NCI-H1092 treated with DMSO at 0.1 percent for 48 hours (cell line): ENCODE data around the gene PTPN14.

Source experiments
- DNase-seq: peaks from one replicate; lab custom pipeline; 2025; lab: John Stamatoyannopoulos, UW

PTPN14 gene

GRCh38 chr1:214427871-214428277, 123.5 kb downstream of the PTPN14 start:
- DNase-seq, result no peak

DNA sequence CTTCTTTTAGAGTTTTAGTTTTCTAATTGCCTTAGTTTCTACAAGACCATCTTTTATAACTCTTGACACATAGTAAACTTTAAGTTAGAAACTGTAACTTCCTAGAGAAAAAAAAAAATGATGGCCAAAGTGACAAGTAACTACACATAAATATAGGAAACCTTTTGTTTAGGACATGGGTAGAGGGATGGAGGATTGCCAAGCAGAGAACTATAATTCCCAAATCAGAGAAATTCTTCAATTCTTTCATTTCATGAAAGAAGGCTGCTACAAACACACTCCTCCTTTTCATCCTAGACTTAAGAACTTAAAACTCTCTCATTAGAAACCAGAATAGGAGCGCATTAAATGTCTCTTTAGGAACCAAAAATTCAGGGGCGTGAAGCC, 125.0 kb downstream of the PTPN14 start:
- DNase-seq, result no peak

- DNase-seq, result no peak
These were observed 125.5 kb downstream of the PTPN14 start for GRCh38 chr1:214425716-214426425.

- DNase-seq, result no peak
These were observed 126.3 kb downstream of the PTPN14 start for GRCh38 chr1:214425101-214425500.

DNA sequence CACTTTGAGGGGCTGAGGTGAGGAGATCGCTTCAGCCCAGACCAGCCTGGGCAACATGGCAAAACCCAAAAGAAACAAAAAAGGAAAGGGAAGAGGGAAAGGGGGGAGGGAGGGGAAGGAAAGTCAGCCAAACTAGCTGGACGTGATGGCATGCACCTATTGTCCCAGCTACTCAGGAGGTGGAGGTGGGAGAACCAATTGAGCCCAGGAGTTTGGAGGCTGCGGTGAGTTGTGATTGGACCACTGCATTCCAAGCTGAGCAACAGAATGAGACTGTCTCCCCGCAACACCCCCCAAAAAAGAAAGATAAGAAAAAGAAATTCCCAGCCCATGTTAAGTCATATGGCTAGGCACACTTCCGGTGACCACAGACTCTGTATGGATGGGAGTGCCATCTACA, 128.4 kb downstream of the PTPN14 start:
- no peak for DNase-seq

DNA sequence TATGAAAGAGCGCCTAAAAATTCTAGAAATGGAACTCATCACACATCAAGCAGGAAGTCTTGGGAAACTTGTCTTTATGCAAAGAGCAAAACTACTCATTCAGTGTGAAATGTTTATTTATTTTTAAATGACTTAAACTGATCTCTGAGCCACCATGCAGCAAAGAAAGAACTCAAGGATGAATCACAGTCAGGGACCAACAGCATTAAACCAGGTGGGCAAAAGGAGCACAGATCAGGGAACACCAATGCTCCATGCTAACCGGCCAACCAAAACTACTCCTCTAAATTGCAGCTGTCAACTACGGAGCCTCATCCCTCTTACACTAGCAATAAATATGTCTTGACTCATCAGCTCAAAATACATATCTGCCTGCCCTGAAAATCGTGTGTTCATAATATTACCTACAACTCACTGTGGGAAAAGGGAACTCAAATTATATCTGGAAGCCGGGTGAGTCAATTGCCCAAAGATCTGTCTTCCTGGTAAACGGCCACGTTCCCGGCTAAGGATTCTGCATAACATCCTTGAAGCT, 129.2 kb downstream of the PTPN14 start:
- DNase-seq, result no peak

GRCh38 chr1:214420833-214421232, 130.6 kb downstream of the PTPN14 start:
- no peak for DNase-seq

DNA sequence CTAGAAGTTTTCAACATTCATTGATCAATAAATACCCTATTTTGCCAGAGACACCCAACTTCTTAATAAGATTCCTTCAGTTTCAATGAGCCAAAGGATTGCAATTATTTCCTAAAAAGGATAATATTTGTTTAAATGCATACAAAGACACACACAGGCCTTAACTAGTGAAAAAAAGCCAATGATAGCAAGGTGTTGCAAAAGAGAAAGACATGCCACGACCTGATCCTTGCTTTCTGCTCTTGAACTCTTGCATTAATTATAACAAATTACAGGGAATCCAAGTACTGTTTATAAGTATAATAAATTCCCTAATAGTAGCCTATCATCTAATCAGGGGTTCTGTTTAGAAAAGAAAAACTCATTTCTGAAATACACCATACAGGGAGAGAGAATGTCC, 131.1 kb downstream of the PTPN14 start:
- DNase-seq, result no peak

DNA sequence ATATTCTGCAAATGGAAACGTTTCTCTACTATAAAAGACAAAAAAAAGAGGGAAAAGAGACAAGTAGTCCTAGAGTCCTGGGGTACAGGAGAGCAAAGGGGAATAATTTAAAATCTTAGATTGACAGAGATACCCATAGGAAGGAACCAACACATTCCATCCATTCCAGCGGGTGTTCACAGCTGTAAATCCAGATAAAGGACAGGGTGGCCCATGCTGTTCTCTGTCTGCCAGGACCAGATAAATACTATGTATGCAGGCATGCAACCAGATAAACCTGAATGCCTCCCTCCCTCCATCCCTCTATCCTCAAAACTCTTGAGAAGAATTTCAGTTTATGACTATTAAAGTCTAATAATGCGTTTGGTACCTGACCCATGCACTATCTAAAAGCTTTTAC, 131.8 kb downstream of the PTPN14 start:
- no peak for DNase-seq

- DNase-seq, result no peak
These were observed 133.0 kb downstream of the PTPN14 start for GRCh38 chr1:214418391-214418790.

DNA sequence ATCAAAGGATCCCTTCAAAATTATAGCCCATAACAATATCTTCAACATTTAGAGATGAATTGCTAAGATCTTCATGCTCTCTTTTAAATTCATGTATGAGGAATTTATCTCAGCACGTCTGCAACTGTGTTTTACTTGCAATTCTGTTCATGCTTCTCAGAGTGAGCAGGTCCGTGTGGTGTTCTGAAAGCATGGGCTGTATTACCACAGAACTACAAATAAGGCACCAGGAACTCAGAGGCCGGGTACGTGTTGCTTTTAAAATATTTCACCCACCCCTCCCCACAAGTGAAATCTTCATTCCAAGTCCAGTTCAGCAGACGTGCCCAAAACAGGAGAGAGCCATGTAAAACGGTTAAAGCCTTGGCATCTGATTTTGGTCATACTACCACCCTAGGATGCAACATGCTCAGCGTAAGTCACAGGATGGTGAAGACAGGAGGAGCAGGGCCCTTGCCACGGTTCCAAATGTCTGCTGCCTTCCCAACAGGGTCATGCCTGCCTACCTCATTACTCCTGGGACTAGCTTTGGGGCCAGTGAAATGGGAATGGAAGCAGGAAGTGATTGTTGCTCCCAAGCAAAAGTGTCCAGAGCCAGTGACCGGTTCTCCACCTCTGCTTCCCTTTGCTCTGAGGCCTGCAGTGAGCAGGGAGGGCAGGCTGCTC, 133.7 kb downstream of the PTPN14 start:
- no peak for DNase-seq

DNA sequence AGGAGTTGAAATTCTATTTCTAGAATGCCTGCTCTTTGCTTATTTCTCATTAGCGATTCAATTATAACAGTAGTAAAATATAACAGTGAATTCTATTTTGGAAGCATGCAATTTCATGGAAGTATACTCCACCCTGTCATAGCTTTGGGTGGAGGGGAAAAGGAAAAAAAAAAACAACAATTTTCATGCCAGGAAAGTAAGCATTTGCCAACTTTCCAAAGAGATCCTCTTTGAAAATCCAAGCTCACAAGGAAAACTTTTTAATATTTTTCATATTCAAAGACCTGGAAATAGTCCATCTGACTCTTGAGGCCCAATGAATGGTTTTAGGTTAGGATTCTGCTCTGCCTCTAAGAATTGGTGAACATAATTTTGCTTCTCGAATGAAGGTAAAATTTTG, 134.5 kb downstream of the PTPN14 start:
- no peak for DNase-seq

- DNase-seq, result no peak
These were observed 135.0 kb downstream of the PTPN14 start for GRCh38 chr1:214416417-214416816.

DNA sequence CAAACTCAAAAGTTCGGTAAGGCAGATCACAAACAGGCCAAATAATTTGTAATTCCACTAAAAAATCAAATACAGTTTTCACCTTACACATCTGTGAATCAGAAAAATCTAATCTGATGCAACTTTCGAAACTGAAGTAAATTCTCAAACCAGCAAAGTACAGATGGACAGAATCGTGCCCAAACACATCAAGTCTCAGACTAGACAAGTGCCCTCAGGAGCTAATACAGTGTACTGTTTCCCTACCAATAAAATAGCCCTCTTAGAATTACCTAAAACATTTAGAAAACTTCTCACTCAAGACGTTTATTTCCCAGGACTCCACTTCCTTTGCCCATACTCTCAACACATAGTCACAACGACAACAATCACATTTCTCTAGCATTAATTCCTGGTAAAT, 136.3 kb downstream of the PTPN14 start:
- no peak for DNase-seq

GRCh38 chr1:214414691-214415090, 136.7 kb downstream of the PTPN14 start:
- DNase-seq, result no peak

GRCh38 chr1:214413315-214413714, 138.1 kb downstream of the PTPN14 start:
- DNase-seq, result no peak

- no peak for DNase-seq
These were observed 146.7 kb downstream of the PTPN14 start for GRCh38 chr1:214404571-214405213.

DNA sequence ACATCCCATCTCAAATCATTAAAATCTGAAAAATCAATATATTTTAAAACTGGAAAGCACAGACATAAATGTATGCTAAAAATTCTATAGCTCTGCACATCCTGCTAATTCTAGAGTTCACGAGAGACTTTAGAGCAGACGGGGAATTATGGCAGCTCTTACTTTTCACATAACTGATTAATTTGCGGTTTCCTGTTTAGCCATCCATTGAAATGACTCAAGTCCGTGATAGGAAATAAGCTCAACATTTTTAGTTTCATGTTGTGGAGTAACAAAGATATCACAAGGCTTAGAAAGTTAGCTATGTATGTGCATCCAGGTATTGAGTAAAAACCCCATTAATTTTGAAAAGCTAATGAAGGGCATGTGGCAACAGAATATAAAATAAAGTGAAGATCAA, 147.2 kb downstream of the PTPN14 start:
- DNase-seq, result no peak

DNA sequence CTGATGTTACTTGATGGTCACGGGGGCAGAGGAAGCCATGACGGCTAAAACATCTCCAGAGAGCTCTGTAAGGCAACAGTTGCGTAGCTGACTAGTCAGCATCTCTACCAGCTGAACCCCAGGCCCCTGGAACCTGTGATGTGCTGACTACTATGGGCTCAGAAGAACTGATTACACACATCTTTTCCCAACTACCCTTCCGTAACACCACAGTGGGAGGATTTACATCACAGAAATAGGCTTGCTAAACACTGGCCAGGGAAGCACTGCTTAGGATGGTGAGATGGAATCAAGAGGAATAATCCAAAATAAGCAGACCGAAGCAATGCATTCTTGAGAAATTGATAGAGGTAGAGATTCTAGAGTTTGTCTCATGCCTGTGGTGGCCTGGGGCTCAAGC, 148.0 kb downstream of the PTPN14 start:
- DNase-seq, result no peak

- no peak for DNase-seq
These were observed 148.8 kb downstream of the PTPN14 start for GRCh38 chr1:214402613-214403083.

DNA sequence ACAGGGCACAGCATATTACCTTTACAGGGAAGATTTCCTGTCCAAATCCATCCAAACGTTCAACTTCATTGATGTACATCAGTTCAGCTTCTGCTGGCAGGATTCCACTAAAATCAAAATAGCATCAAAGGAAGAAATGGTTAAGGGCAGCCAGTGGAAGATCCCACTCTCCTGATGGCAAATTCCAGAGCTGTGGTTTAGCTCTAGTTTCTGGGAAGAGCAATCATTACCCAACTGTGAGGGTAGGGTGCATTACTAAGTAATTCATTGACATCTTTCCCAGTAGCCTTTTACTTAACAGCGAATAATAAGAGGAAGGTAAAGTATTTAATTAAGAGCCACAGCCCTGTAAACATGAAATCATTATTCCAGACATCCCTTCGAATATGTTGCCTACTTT, 149.7 kb downstream of the PTPN14 start:
- DNase-seq, result no peak

GRCh38 chr1:214400131-214400530, 151.3 kb downstream of the PTPN14 start:
- no peak for DNase-seq

GRCh38 chr1:214398490-214398889, 152.9 kb downstream of the PTPN14 start:
- no peak for DNase-seq
